ENCODE measurements around the gene SMIM28.

The SMIM28 gene

GRCh38 chr6:138410972-138411880 is 33.5 kb downstream of the SMIM28 start:
- H3K4me3 ChIP-seq (ENCODE audit: low read depth, low read length): no peak overlapping the region
- no peak for TF ChIP-seq CTCF (IDR thresholded peaks at IDR 0.05; ENCODE audit: low read depth, low read length, missing control alignments)
- no peak for DNase-seq (ENCODE audit: low read depth)

GRCh38 chr6:138415125-138415524 is 37.4 kb downstream of the SMIM28 start:
- TF ChIP-seq CTCF (IDR thresholded peaks at IDR 0.05; ENCODE audit: low read depth, low read length, missing control alignments): no peak
- no peak for DNase-seq (ENCODE audit: low read depth)
- no peak overlapping the region for H3K4me3 ChIP-seq (ENCODE audit: low read depth, low read length)

- DNase-seq (ENCODE audit: low read depth): no peak
- TF ChIP-seq CTCF (IDR thresholded peaks at IDR 0.05; ENCODE audit: low read depth, low read length, missing control alignments): no peak
- H3K4me3 ChIP-seq (ENCODE audit: low read depth, low read length): no peak overlapping the region
Measured at GRCh38 chr6:138416206-138416605, 38.5 kb downstream of the SMIM28 start.

GRCh38 chr6:138417493-138418117 is 39.9 kb downstream of the SMIM28 start:
- DNase-seq (ENCODE audit: low read depth): no peak
- TF ChIP-seq CTCF (IDR thresholded peaks at IDR 0.05; ENCODE audit: low read depth, low read length, missing control alignments): no peak
- no peak overlapping the region for H3K4me3 ChIP-seq (ENCODE audit: low read depth, low read length)

- H3K4me3 ChIP-seq (ENCODE audit: low read depth, low read length): no peak overlapping the region
- TF ChIP-seq CTCF (IDR thresholded peaks at IDR 0.05; ENCODE audit: low read depth, low read length, missing control alignments): no peak
- no peak for DNase-seq (ENCODE audit: low read depth)
Measured at GRCh38 chr6:138418118-138418742, 40.5 kb downstream of the SMIM28 start.

- no peak overlapping the region for H3K4me3 ChIP-seq (ENCODE audit: low read depth, low read length)
- DNase-seq (ENCODE audit: low read depth): no peak
- no peak for TF ChIP-seq CTCF (IDR thresholded peaks at IDR 0.05; ENCODE audit: low read depth, low read length, missing control alignments)
Measured at GRCh38 chr6:138419766-138420165, 42.1 kb downstream of the SMIM28 start.

Data from GM12864 (cell line).